Brain microvascular endothelial cell (primary cell): ENCODE measurements around the gene ESRRG.

ENCODE experiments used
- DNase-seq: peaks from one replicate; pipeline ENCODE4 v3.0.0-alpha.2; 2020
- H3K27ac ChIP-seq: fragments of 250-450 bp; sonication (Bioruptor Pico); 2 replicates; pipeline ENCODE4 v1.5.1; 2020; ENCODE audit warnings: mild to moderate bottlenecking, moderate library complexity
- H3K27me3 ChIP-seq: fragments of 250-450 bp; sonication (Bioruptor Pico); replicated peaks from 2 replicates; pipeline ENCODE4 v1.5.1; 2020; ENCODE audit warnings: mild to moderate bottlenecking
- H3K36me3 ChIP-seq: fragments of 250-450 bp; sonication (Bioruptor Pico); replicated peaks from 2 replicates; pipeline ENCODE4 v1.5.1; 2020; ENCODE audit warnings: mild to moderate bottlenecking
- H3K4me3 ChIP-seq: 2 replicates; pipeline ENCODE4 v1.5.1; 2011; ENCODE audit warnings: low read depth, mild to moderate bottlenecking, control low read depth, low read length, moderate library complexity
- in situ Hi-C: cut with HindIII; loops from 2 replicates; pipeline ENCODE4 v1.10.0; 2017; ENCODE audit warnings: low sequenced_read_pairs, low pct_ligation_motif_present
- TF ChIP-seq, protein P1 (sequence below): IDR thresholded peaks from 2 replicates; pipeline ENCODE4 v1.5.1; 2011; ENCODE audit warnings: low read depth, mild to moderate bottlenecking, moderate library complexity, low read length, control low read depth, inconsistent platforms; ENCODE audit errors: missing control alignments

Gene ESRRG

GRCh38 chr1:216626394-216627067, 96.7 kb downstream of the ESRRG start:
- no peak overlapping the region for H3K4me3 ChIP-seq

GRCh38 chr1:216621536-216621935, 101.7 kb downstream of the ESRRG start:
- no peak overlapping the region for H3K27ac ChIP-seq
- no peak for DNase-seq
- in situ Hi-C loops = no loop called here
- TF ChIP-seq, protein P1, sequence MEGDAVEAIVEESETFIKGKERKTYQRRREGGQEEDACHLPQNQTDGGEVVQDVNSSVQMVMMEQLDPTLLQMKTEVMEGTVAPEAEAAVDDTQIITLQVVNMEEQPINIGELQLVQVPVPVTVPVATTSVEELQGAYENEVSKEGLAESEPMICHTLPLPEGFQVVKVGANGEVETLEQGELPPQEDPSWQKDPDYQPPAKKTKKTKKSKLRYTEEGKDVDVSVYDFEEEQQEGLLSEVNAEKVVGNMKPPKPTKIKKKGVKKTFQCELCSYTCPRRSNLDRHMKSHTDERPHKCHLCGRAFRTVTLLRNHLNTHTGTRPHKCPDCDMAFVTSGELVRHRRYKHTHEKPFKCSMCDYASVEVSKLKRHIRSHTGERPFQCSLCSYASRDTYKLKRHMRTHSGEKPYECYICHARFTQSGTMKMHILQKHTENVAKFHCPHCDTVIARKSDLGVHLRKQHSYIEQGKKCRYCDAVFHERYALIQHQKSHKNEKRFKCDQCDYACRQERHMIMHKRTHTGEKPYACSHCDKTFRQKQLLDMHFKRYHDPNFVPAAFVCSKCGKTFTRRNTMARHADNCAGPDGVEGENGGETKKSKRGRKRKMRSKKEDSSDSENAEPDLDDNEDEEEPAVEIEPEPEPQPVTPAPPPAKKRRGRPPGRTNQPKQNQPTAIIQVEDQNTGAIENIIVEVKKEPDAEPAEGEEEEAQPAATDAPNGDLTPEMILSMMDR = no peak
- H3K36me3 ChIP-seq = no peaks in the 10 kb centered on the region
- H3K4me3 ChIP-seq = no peak overlapping the region
- H3K27me3 ChIP-seq = no peaks in the 10 kb centered on the region

More at GRCh38 chr1:216626394-216627067, 96.7 kb downstream of the ESRRG start:
- no peaks in the 10 kb centered on the region for H3K27me3 ChIP-seq
- TF ChIP-seq, protein P1 = no peak
- in situ Hi-C loops = no loop called here
- no peaks in the 10 kb centered on the region for H3K36me3 ChIP-seq
- no peak for DNase-seq
- no peak overlapping the region for H3K27ac ChIP-seq

DNA sequence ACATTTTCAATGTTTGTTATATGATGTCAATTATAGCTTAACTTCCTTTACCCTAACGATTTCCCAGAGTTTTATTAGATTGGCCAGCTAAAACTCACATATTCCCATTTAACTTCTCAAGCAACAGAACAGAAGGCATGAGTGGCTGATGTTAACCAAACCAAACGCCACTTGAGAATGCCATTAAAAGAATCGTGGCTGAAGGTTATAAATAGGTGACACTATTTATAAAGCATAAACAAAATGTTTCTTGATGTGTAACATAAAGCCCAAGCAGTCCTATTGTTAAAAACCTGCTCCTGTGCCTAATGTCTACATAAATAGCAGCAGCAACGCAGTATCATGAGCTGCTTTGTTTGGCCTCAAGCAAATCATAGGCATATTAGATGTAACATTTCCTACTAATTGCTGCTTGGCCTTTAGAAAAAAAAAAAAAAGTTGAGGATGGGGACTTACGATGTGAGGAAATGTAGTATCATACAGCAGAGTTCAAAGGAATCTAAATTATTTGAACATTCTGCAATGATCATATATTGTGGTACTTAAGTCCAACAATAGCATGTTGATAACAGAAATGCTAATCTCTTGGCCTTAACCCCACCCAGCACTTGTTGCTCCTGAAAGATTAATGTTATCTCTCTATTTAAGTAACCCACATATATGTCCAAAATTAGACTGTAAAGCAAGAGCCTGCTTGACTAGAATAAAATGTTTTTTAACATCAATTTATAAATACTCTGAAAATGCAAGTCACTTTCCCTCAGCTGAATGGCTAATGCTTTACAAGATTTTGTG, 106.0 kb downstream of the ESRRG start:
- in situ Hi-C loops = no loop called here
- DNase-seq = no peak
- H3K36me3 ChIP-seq = no peaks in the 10 kb centered on the region
- TF ChIP-seq, protein P1 = no peak
- H3K27me3 ChIP-seq = no peaks in the 10 kb centered on the region
- no peak overlapping the region for H3K27ac ChIP-seq
- no peak overlapping the region for H3K4me3 ChIP-seq

GRCh38 chr1:216616425-216616824, 106.8 kb downstream of the ESRRG start:
- H3K4me3 ChIP-seq = no peak overlapping the region
- no peak overlapping the region for H3K27ac ChIP-seq
- H3K27me3 ChIP-seq = no peaks in the 10 kb centered on the region
- TF ChIP-seq, protein P1 = no peak
- no peaks in the 10 kb centered on the region for H3K36me3 ChIP-seq
- in situ Hi-C loops = no loop called here
- no peak for DNase-seq

DNA sequence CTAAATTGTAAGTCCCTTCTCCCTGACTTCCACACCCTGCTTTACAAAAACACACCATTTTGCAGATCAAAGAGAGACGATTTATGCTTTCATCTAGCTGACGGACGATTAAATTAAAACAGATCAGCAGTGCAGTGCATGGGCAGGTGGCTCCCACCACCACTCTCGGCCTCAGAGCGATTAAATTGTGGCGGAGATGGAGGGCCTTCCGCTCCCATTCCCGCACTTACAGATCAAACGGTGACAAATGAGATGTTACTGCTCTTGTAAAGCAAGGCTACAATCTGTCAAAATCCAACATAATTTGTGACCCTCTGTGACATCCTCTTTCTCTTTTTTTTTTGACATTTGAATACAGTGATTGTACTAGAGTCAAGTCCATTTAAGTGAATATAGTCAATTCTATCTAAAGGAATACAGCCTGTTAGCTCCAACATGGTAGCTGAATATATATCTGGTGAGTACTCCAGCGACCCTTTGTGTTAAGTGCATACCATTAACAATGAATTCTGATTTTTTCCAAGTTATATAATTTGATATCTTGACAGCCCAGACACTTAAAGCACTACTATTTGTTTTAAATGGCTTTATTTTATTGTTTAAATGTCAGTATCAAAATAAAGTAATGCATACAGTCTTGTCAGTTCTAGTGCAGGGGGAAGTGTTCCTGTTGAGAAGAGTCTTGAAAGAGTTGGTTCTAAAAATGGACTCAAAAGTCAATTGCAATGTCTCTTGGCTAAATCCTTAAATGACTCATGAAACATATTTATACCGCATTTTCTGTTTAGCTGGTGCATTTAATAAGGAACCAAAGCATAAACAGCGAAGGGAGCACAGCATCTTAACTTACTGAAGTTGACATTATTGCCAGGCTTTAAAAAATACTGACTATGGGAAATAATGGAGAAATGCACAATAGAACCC, 109.0 kb downstream of the ESRRG start:
- H3K27ac ChIP-seq = no peak overlapping the region
- in situ Hi-C loops = no loop called here
- no peak for DNase-seq
- H3K36me3 ChIP-seq = no peaks in the 10 kb centered on the region
- H3K27me3 ChIP-seq = no peaks in the 10 kb centered on the region
- no peak overlapping the region for H3K4me3 ChIP-seq
- TF ChIP-seq, protein P1 = no peak
